OCI-LY7 (cell line): ENCODE data around the gene WWOX. TPM values are rescaled to one million over a fixed set of nuclear protein-coding genes. Genes with fewer than 3 reads are reported as not detected.

ENCODE experiments used
- BruUV-seq: library from RNA; stranded (reverse); fragments of 400-500 nt; replicated peaks from 2 replicates; lab custom pipeline; 2021; lab: Mats Ljungman, UMichigan
- CTCF ChIA-PET: fragments of 300-600 bp; sonication (Branson Sonifier 250); formaldehyde crosslinking; loops from one replicate; lab custom pipeline; 2022; ENCODE audit warnings: antibody characterized with exemption; ENCODE audit not compliant: unreplicated experiment; lab: Charles Lee
- POLR2A ChIA-PET: fragments of 300-600 bp; sonication (Branson Sonifier 250); formaldehyde crosslinking; loops from one replicate; lab custom pipeline; 2022; ENCODE audit warnings: antibody characterized with exemption; lab: Charles Lee
- DNase-seq: peaks from one replicate; pipeline ENCODE4 v3.0.0-alpha.2; 2015; ENCODE audit warnings: low spot score
- H2AFZ ChIP-seq: fragments of 200-600 bp; sonication (generic), shearing (Covaris generic); 2 replicates; pipeline ENCODE4 v1.6.1; 2014; ENCODE audit warnings: mild to moderate bottlenecking, antibody characterized with exemption, low read length, moderate library complexity
- H3K27ac ChIP-seq: fragments of 200-600 bp; sonication (generic); 2 replicates; pipeline ENCODE4 v1.5.1; 2014; ENCODE audit warnings: mixed run types, low read depth, mild to moderate bottlenecking, moderate library complexity, low read length, inconsistent platforms; ENCODE audit not compliant: poor library complexity, severe bottlenecking
- H3K36me3 ChIP-seq: fragments of 200-600 bp; sonication (generic); 2 replicates; pipeline ENCODE4 v1.6.1; 2014; ENCODE audit warnings: mild to moderate bottlenecking, antibody characterized with exemption, low read length, moderate library complexity, mixed read lengths; ENCODE audit not compliant: insufficient read depth
- H3K4me1 ChIP-seq: fragments of 200-600 bp; sonication (generic); 2 replicates; pipeline ENCODE4 v1.5.1; 2014; ENCODE audit warnings: mild to moderate bottlenecking, low read length; ENCODE audit not compliant: insufficient read depth, poor library complexity, severe bottlenecking
- H3K4me2 ChIP-seq: fragments of 200-600 bp; sonication (generic); 2 replicates; pipeline ENCODE4 v1.6.1; 2014; ENCODE audit warnings: mild to moderate bottlenecking, low read length
- H3K4me3 ChIP-seq: fragments of 200-600 bp; sonication (generic); 2 replicates; pipeline ENCODE4 v1.5.1; 2014; ENCODE audit warnings: mild to moderate bottlenecking, low read depth, low read length; ENCODE audit not compliant: poor library complexity, severe bottlenecking
- H3K79me2 ChIP-seq: fragments of 200-600 bp; sonication (generic); 2 replicates; pipeline ENCODE4 v1.6.1; 2016; ENCODE audit warnings: low read depth, mild to moderate bottlenecking, low read length, moderate library complexity, mixed read lengths; ENCODE audit not compliant: insufficient read depth
- H3K9me2 ChIP-seq: fragments of 200-600 bp; sonication (generic); 2 replicates; pipeline ENCODE4 v1.6.1; 2016; ENCODE audit warnings: mild to moderate bottlenecking, low read length, mixed read lengths; ENCODE audit not compliant: insufficient read depth
- H3K9me3 ChIP-seq: fragments of 200-600 bp; sonication (generic); 2 replicates; pipeline ENCODE4 v1.6.1; 2014; ENCODE audit warnings: mild to moderate bottlenecking, mixed run types, low read length, mixed read lengths
- H4K20me1 ChIP-seq: fragments of 200-600 bp; sonication (generic); 2 replicates; pipeline ENCODE4 v1.6.1; 2014; ENCODE audit warnings: mild to moderate bottlenecking, antibody characterized with exemption, low read length, moderate library complexity, mixed read lengths; ENCODE audit not compliant: insufficient read depth
- EZH2phosphoT487 ChIP-seq: fragments of 200-600 bp; sonication (generic); IDR thresholded peaks from 2 replicates; pipeline ENCODE4 v1.6.1; 2018; ENCODE audit warnings: low read depth, borderline replicate concordance, mild to moderate bottlenecking, mixed run types, antibody characterized with exemption, low read length, moderate library complexity, mixed read lengths
- intact Hi-C: fragments of 100-400 bp; cut with micrococcal nuclease; formaldehyde crosslinking; loops from one replicate; pipeline ENCODE4 v1.10.0; 2022; ENCODE audit not compliant: unreplicated experiment
- total RNA-seq, 2 experiments: library from RNA; depleted of rRNA in 1 of 2; stranded (reverse); fragments of >200 nt in 1 of 2; shearing (Covaris generic) in 1 of 2; gene quantifications; 2 replicates each; pipeline ENCODE4 v1.2.3, GENCODE V29; 2014 to 2022
- TF ChIP-seq, protein P1 (sequence below): fragments of 200-600 bp; sonication (generic); conservative IDR thresholded peaks from 2 replicates; pipeline ENCODE4 v1.5.1; 2014; ENCODE audit warnings: mild to moderate bottlenecking, antibody characterized with exemption, low read length, moderate library complexity, mixed read lengths

WWOX gene
- total RNA-seq, 2 experiments from 2014 or later, result 40.2 to 47.6 TPM

DNA sequence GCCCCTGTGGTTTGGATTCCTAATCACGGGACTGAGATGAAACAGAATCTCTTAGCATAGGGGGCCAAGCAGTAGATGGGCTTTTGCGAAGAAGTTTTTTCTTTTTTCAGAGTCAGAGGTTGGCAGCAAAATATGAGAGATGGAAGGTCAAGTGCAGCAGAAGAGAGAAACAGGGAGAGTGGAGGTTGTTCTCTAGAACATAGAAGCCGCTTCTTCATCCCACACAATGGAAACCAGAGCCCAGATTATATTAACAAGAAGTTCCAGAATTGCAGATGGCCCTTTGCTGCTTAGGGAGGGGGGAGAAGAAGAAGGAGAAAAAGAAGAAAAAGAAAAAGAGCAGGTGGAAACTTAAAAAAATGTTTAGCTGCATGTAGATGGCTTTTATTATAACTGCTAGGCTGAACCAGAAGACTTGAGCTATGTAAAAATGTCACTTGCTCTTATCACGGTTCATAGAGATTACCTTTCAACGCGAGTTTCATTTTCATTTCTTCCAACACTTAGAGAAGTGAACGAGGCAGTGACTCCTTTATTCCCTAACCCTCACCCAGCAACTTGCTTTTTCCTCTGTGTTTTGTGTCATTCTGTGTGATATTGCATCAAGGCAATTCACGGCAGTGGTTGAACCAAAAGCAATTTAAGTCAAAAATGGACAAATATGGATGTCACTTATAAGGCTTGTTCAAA lies 737.5 kb downstream of the WWOX start:
- no peaks in the 10 kb centered on the region for H3K9me2 ChIP-seq
- no peak overlapping the region for H2AFZ ChIP-seq
- H3K27ac ChIP-seq, result no peak overlapping the region
- no peaks in the 10 kb centered on the region for H3K79me2 ChIP-seq
- BruUV-seq, result no TSS peak
- TF ChIP-seq EZH2phosphoT487, result no peak
- TF ChIP-seq, protein P1, sequence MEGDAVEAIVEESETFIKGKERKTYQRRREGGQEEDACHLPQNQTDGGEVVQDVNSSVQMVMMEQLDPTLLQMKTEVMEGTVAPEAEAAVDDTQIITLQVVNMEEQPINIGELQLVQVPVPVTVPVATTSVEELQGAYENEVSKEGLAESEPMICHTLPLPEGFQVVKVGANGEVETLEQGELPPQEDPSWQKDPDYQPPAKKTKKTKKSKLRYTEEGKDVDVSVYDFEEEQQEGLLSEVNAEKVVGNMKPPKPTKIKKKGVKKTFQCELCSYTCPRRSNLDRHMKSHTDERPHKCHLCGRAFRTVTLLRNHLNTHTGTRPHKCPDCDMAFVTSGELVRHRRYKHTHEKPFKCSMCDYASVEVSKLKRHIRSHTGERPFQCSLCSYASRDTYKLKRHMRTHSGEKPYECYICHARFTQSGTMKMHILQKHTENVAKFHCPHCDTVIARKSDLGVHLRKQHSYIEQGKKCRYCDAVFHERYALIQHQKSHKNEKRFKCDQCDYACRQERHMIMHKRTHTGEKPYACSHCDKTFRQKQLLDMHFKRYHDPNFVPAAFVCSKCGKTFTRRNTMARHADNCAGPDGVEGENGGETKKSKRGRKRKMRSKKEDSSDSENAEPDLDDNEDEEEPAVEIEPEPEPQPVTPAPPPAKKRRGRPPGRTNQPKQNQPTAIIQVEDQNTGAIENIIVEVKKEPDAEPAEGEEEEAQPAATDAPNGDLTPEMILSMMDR, result no peak
- H3K4me3 ChIP-seq, result no peak overlapping the region
- CTCF ChIA-PET, result no interaction called here
- H3K4me2 ChIP-seq, result no peak overlapping the region
- no peaks in the 10 kb centered on the region for H3K9me3 ChIP-seq
- POLR2A ChIA-PET, result no interaction called here
- intact Hi-C loops, result no loop called here
- DNase-seq, result no peak
- H3K36me3 ChIP-seq, result no peaks in the 10 kb centered on the region
- H3K4me1 ChIP-seq, result no peaks in the 10 kb centered on the region
- no peaks in the 10 kb centered on the region for H4K20me1 ChIP-seq

DNA sequence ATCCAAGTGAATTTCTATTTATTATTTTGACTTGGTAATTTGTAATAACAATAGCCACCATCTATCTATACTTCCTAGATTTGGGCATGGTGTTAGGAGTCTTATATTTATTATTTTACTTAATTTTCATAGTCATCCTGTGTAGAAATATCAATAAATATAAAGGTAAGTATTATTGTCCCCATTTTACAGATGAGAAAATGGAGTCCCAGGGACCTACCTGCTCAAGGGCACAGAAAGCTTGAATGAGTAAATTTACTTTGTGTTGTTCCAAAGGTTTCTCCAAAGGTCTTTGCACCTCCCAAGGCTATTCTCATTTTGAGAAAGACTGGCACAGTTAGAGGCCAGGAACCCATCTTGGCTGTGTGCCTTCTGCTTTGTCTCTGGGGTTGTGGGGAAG lies 738.3 kb downstream of the WWOX start:
- TF ChIP-seq, protein P1, result no peak
- Histone ChIP-seq H2AFZ (no peak overlapping the region), H3K4me3 (no peak overlapping the region), H3K9me3 (no peaks in the 10 kb centered on the region), H3K36me3 (no peaks in the 10 kb centered on the region), H3K4me1 (no peaks in the 10 kb centered on the region), H3K27ac (no peak overlapping the region), H3K9me2 (no peaks in the 10 kb centered on the region), H3K4me2 (no peak overlapping the region), H4K20me1 (no peaks in the 10 kb centered on the region), H3K79me2 (no peaks in the 10 kb centered on the region)
- intact Hi-C loops, result no loop called here
- DNase-seq, result no peak
- CTCF ChIA-PET, result no interaction called here
- no TSS peak for BruUV-seq
- POLR2A ChIA-PET, result no interaction called here

DNA sequence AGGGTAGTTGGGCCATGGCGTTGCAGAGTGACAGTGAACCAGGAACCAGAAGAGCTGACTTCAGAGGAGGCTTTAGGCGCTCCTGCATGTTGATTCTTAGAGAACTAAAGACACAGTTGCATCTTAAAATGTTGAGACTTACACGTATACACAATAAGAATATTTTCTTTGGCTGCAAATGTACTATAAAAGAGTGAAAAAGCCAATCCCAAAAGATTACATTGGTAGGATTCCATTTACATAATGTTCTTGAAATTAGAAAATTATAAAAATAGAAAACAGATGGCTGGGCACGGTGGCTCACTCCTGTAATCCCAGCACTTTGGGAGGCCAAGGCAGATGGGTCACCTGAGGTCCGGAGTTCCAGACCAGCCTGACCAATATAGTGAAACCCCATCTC lies 738.8 kb downstream of the WWOX start:
- no peak overlapping the region for H3K27ac ChIP-seq
- H3K36me3 ChIP-seq, result no peaks in the 10 kb centered on the region
- no peaks in the 10 kb centered on the region for H3K9me2 ChIP-seq
- no peaks in the 10 kb centered on the region for H4K20me1 ChIP-seq
- no peaks in the 10 kb centered on the region for H3K79me2 ChIP-seq
- intact Hi-C loops, result no loop called here
- no peak overlapping the region for H3K4me2 ChIP-seq
- H2AFZ ChIP-seq, result no peak overlapping the region
- no peaks in the 10 kb centered on the region for H3K9me3 ChIP-seq
- TF ChIP-seq EZH2phosphoT487, result no peak
- TF ChIP-seq, protein P1, result no peak
- no peaks in the 10 kb centered on the region for H3K4me1 ChIP-seq
- DNase-seq, result no peak
- BruUV-seq, result no TSS peak
- H3K4me3 ChIP-seq, result no peak overlapping the region
- POLR2A ChIA-PET, result no interaction called here
- CTCF ChIA-PET, result no interaction called here
